GM12865 (cell line): ENCODE measurements around the gene MED12L.
A peak's percentile ranks its signal among the peaks of the same experiment; 100 is the strongest.

Experiments used
- DNase-seq: peaks from one replicate; pipeline ENCODE4 v3.0.0; 2010; ENCODE audit warnings: low read depth
- H3K4me3 ChIP-seq: 2 replicates; pipeline ENCODE4 v1.5.1; 2011; ENCODE audit warnings: mild to moderate bottlenecking, low read depth, low read length, control low read depth
- CTCF ChIP-seq: IDR thresholded peaks from 2 replicates; pipeline ENCODE4 v1.5.1; 2011; ENCODE audit warnings: low read length, control low read depth, low read depth, inconsistent platforms; ENCODE audit not compliant: insufficient read depth; ENCODE audit errors: missing control alignments

MED12L gene

GRCh38 chr3:151267066-151267465, 181.6 kb downstream of the MED12L start:
- no peak for TF ChIP-seq CTCF
- no peak for DNase-seq
- no peak overlapping the region for H3K4me3 ChIP-seq

- DNase-seq, result peak; percentile 72
- TF ChIP-seq CTCF, result no peak
- no peak overlapping the region for H3K4me3 ChIP-seq
Measured at GRCh38 chr3:151268267-151269235, 183.1 kb downstream of the MED12L start.

- no peak for TF ChIP-seq CTCF
- H3K4me3 ChIP-seq, result no peak overlapping the region
- DNase-seq, result no peak
Measured at GRCh38 chr3:151269631-151270030, 184.2 kb downstream of the MED12L start.

- no peak for DNase-seq
- no peak for TF ChIP-seq CTCF
- H3K4me3 ChIP-seq, result no peak overlapping the region
Measured at GRCh38 chr3:151275091-151275490, 189.6 kb downstream of the MED12L start.

GRCh38 chr3:151276038-151276686, 190.7 kb downstream of the MED12L start:
- no peak overlapping the region for H3K4me3 ChIP-seq
- peak; percentile 3 for DNase-seq
- TF ChIP-seq CTCF, result no peak

- TF ChIP-seq CTCF, result no peak
- peak; percentile 52 for DNase-seq
Measured at GRCh38 chr3:151276687-151277042, 191.2 kb downstream of the MED12L start.

GRCh38 chr3:151278230-151278629, 192.8 kb downstream of the MED12L start, which contains the start of gene P2RY14:
Gene P2RY14, minus strand, starts transcription at chr3:151278542. Its CDS starts 64,226 bp downstream, at chr3:151214316.
- TF ChIP-seq CTCF, result no peak
- H3K4me3 ChIP-seq, result no peak within 1 kb of the TSS
- DNase-seq, result peak; percentile 5

More at GRCh38 chr3:151276687-151277042, 191.2 kb downstream of the MED12L start:
- H3K4me3 ChIP-seq, result no peak overlapping the region
